Parathyroid adenoma (tissue), 2 donors: Measurements from ENCODE around the gene LZIC.

Experiments used
- H2AFZ ChIP-seq: fragments of 300-600 bp; sonication (generic); one replicate; pipeline ENCODE4 v1.7.0; 2017; ENCODE audit warnings: antibody characterized with exemption, mild to moderate bottlenecking
- H3K27ac ChIP-seq: fragments of 300-600 bp; sonication (generic); one replicate; pipeline ENCODE4 v1.7.0; 2017
- H3K27me3 ChIP-seq: fragments of 300-600 bp; sonication (generic); one replicate; pipeline ENCODE4 v1.7.0; 2017; ENCODE audit warnings: low read length; ENCODE audit not compliant: control insufficient read depth, insufficient read depth
- H3K36me3 ChIP-seq: fragments of 300-600 bp; sonication (generic); one replicate; pipeline ENCODE4 v1.7.0; 2017; ENCODE audit warnings: low read length; ENCODE audit not compliant: control insufficient read depth, insufficient read depth
- H3K4me1 ChIP-seq: fragments of 300-600 bp; sonication (generic); one replicate; pipeline ENCODE4 v1.7.0; 2017; ENCODE audit warnings: control low read depth
- H3K4me2 ChIP-seq: fragments of 300-600 bp; sonication (generic); one replicate; pipeline ENCODE4 v1.7.0; 2017; ENCODE audit warnings: low read length
- H3K4me3 ChIP-seq: fragments of 300-600 bp; sonication (generic); one replicate; pipeline ENCODE4 v1.7.0; 2017; ENCODE audit warnings: low read depth, low read length
- H3K79me2 ChIP-seq: fragments of 300-600 bp; sonication (generic); one replicate; pipeline ENCODE4 v1.7.0; 2017; ENCODE audit warnings: control low read depth
- H3K9ac ChIP-seq: fragments of 300-600 bp; sonication (generic); one replicate; pipeline ENCODE4 v1.7.0; 2017; ENCODE audit warnings: mild to moderate bottlenecking
- H3K9me3 ChIP-seq: fragments of 300-600 bp; sonication (generic); one replicate; pipeline ENCODE4 v1.7.0; 2017; ENCODE audit warnings: low read length; ENCODE audit not compliant: control insufficient read depth
- CTCF ChIP-seq: fragments of 300-600 bp; sonication (generic); IDR thresholded peaks from one replicate; pipeline ENCODE4 v1.7.0; 2017; ENCODE audit warnings: antibody characterized with exemption, mild to moderate bottlenecking
- donor health status: primary hyperparathyroidism.

LZIC gene

GRCh38 chr1:9904596-9904995, 38.6 kb downstream of the LZIC start:
- Histone ChIP-seq H3K9ac (no peak overlapping the region), H3K4me3 (no peak overlapping the region), H3K4me2 (no peak overlapping the region), H3K36me3 (no peaks in the 10 kb centered on the region), H2AFZ (no peak overlapping the region), H3K79me2 (peaks cover 2% of the 10 kb centered on the region), H3K27ac (no peak overlapping the region), H3K9me3 (no peaks in the 10 kb centered on the region), H3K4me1 (peaks cover 4% of the 10 kb centered on the region), H3K27me3 (no peaks in the 10 kb centered on the region)
- no peak for TF ChIP-seq CTCF

- no peak overlapping the region for H3K9ac ChIP-seq
- H3K4me3 ChIP-seq, result no peak overlapping the region
- no peaks in the 10 kb centered on the region for H3K27me3 ChIP-seq
- H2AFZ ChIP-seq, result no peak overlapping the region
- H3K4me2 ChIP-seq, result no peak overlapping the region
- H3K36me3 ChIP-seq, result no peaks in the 10 kb centered on the region
- TF ChIP-seq CTCF, result no peak
- no peaks in the 10 kb centered on the region for H3K9me3 ChIP-seq
- no peak overlapping the region for H3K27ac ChIP-seq
- H3K4me1 ChIP-seq, result peaks cover 4% of the 10 kb centered on the region
- H3K79me2 ChIP-seq, result peaks cover 2% of the 10 kb centered on the region
Measured at GRCh38 chr1:9903801-9904527, 39.2 kb downstream of the LZIC start.

GRCh38 chr1:9902060-9902452, 41.1 kb downstream of the LZIC start:
- no peak for TF ChIP-seq CTCF
- H3K27ac ChIP-seq, result peak overlapping the region; percentile 56
- no peak overlapping the region for H3K4me2 ChIP-seq
- no peaks in the 10 kb centered on the region for H3K9me3 ChIP-seq
- no peaks in the 10 kb centered on the region for H3K36me3 ChIP-seq
- H3K27me3 ChIP-seq, result no peaks in the 10 kb centered on the region
- H3K4me1 ChIP-seq, result peaks cover 4% of the 10 kb centered on the region
- H3K79me2 ChIP-seq, result no peaks in the 10 kb centered on the region
- H3K9ac ChIP-seq, result no peak overlapping the region
- H2AFZ ChIP-seq, result no peak overlapping the region
- H3K4me3 ChIP-seq, result no peak overlapping the region

- Histone ChIP-seq H2AFZ (peak overlapping the region; percentile 22), H3K9me3 (no peaks in the 10 kb centered on the region), H3K4me1 (peaks cover 4% of the 10 kb centered on the region), H3K9ac (no peak overlapping the region), H3K27ac (peak overlapping the region; percentile 56), H3K4me3 (no peak overlapping the region), H3K4me2 (no peak overlapping the region), H3K79me2 (no peaks in the 10 kb centered on the region), H3K27me3 (no peaks in the 10 kb centered on the region), H3K36me3 (no peaks in the 10 kb centered on the region)
- TF ChIP-seq CTCF, result no peak
Measured at GRCh38 chr1:9901148-9902059, 41.8 kb downstream of the LZIC start.
